Measurements from ENCODE around the gene HS3ST3A1.

The HS3ST3A1 gene

DNA sequence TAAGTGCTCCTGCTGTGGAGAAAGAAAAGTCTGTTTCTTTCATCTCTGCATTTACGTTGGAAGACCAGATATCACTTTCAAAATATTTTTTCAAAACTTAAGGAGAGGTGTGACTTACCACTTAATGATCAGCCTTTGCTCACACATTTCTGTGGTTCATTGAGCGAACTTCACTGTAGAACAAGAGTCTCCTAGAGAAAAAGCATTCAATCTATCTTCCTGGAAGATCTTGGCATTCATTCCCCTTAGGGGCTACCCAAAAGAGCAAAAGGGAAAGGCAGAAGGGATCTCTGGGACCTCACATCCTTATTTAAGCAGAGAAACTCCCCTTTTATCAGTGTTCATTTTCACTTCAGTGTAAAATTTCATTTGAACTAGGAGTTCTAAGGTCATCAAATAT is 61.2 kb downstream of the HS3ST3A1 start:
- H3K4me3 ChIP-seq (ENCODE audit: low read length), result no peak overlapping the region
- H3K27me3 ChIP-seq (ENCODE audit: insufficient read depth, low read length, poor library complexity), result no peaks in the 10 kb centered on the region
- no peak overlapping the region for H2BK120ac ChIP-seq (ENCODE audit: low read depth, low read length)
- no peak overlapping the region for H3K9ac ChIP-seq (ENCODE audit: low read length)
- no peak for DNase-seq
- H2BK5ac ChIP-seq (ENCODE audit: low read length), result no peak overlapping the region
- no peak overlapping the region for H2AK5ac ChIP-seq (ENCODE audit: low read length)
- H2BK15ac ChIP-seq (replicated peaks; ENCODE audit: low read depth), result no peak overlapping the region
- H4K5ac ChIP-seq (ENCODE audit: low read length), result no peak overlapping the region
- no peak overlapping the region for H4K8ac ChIP-seq (ENCODE audit: low read depth, low read length)
- H3K23ac ChIP-seq (ENCODE audit: low read length), result no peak overlapping the region
- no peak overlapping the region for H3K56ac ChIP-seq (ENCODE audit: low read length)
- H3K79me2 ChIP-seq (ENCODE audit: control insufficient read depth, insufficient read depth, low read length), result no peaks in the 10 kb centered on the region
- H3K4me1 ChIP-seq (ENCODE audit: control insufficient read depth, low read depth, low read length), result no peaks in the 10 kb centered on the region
- no peaks in the 10 kb centered on the region for H3K79me1 ChIP-seq (ENCODE audit: low read length)
- H3K4ac ChIP-seq (ENCODE audit: low read depth, low read length), result no peak overlapping the region
- H3K36me3 ChIP-seq (ENCODE audit: control insufficient read depth, insufficient read depth, low read length), result no peaks in the 10 kb centered on the region
- no peak overlapping the region for H3K18ac ChIP-seq (ENCODE audit: low read length)
- no CpG with 5 or more reads among the region's 2 CpGs for WGBS (ENCODE audit: extremely low coverage, insufficient coverage, low lambda C conversion rate)
- H3K27ac ChIP-seq (ENCODE audit: low read depth, low read length), result no peak overlapping the region
- no peak overlapping the region for H3K4me2 ChIP-seq (ENCODE audit: low read length)

GRCh38 chr17:13539421-13539820 is 62.3 kb downstream of the HS3ST3A1 start:
- H3K27me3 ChIP-seq (ENCODE audit: insufficient read depth, low read length, poor library complexity), result no peaks in the 10 kb centered on the region
- H3K27ac ChIP-seq (ENCODE audit: low read depth, low read length), result no peak overlapping the region
- H3K56ac ChIP-seq (ENCODE audit: low read length), result no peak overlapping the region
- H2BK5ac ChIP-seq (ENCODE audit: low read length), result no peak overlapping the region
- H3K4me1 ChIP-seq (ENCODE audit: control insufficient read depth, low read depth, low read length), result no peaks in the 10 kb centered on the region
- H3K79me2 ChIP-seq (ENCODE audit: control insufficient read depth, insufficient read depth, low read length), result no peaks in the 10 kb centered on the region
- H3K4me3 ChIP-seq (ENCODE audit: low read length), result no peak overlapping the region
- no peak overlapping the region for H3K18ac ChIP-seq (ENCODE audit: low read length)
- no peaks in the 10 kb centered on the region for H3K79me1 ChIP-seq (ENCODE audit: low read length)
- H3K36me3 ChIP-seq (ENCODE audit: control insufficient read depth, insufficient read depth, low read length), result no peaks in the 10 kb centered on the region
- H3K4ac ChIP-seq (ENCODE audit: low read depth, low read length), result no peak overlapping the region
- H2BK15ac ChIP-seq (replicated peaks; ENCODE audit: low read depth), result no peak overlapping the region
- H3K23ac ChIP-seq (ENCODE audit: low read length), result no peak overlapping the region
- no peak overlapping the region for H2AK5ac ChIP-seq (ENCODE audit: low read length)
- WGBS (ENCODE audit: extremely low coverage, insufficient coverage, low lambda C conversion rate), result no CpG with 5 or more reads among the region's 5 CpGs
- H4K8ac ChIP-seq (ENCODE audit: low read depth, low read length), result no peak overlapping the region
- H3K9ac ChIP-seq (ENCODE audit: low read length), result no peak overlapping the region
- no peak overlapping the region for H4K5ac ChIP-seq (ENCODE audit: low read length)
- H2BK120ac ChIP-seq (ENCODE audit: low read depth, low read length), result no peak overlapping the region
- H3K4me2 ChIP-seq (ENCODE audit: low read length), result no peak overlapping the region
- no peak for DNase-seq

GRCh38 chr17:13538841-13539411 is 62.8 kb downstream of the HS3ST3A1 start:
- Histone ChIP-seq H3K4me3 (ENCODE audit: low read length) (no peak overlapping the region), H3K56ac (ENCODE audit: low read length) (no peak overlapping the region), H2BK120ac (ENCODE audit: low read depth, low read length) (no peak overlapping the region), H3K27ac (ENCODE audit: low read depth, low read length) (no peak overlapping the region), H3K27me3 (ENCODE audit: insufficient read depth, low read length, poor library complexity) (no peaks in the 10 kb centered on the region), H2BK15ac (replicated peaks; ENCODE audit: low read depth) (no peak overlapping the region), H3K4ac (ENCODE audit: low read depth, low read length) (no peak overlapping the region), H3K79me1 (ENCODE audit: low read length) (no peaks in the 10 kb centered on the region), H2AK5ac (ENCODE audit: low read length) (no peak overlapping the region), H3K36me3 (ENCODE audit: control insufficient read depth, insufficient read depth, low read length) (no peaks in the 10 kb centered on the region), H3K9ac (ENCODE audit: low read length) (no peak overlapping the region), H3K23ac (ENCODE audit: low read length) (no peak overlapping the region), H3K4me2 (ENCODE audit: low read length) (no peak overlapping the region), H4K8ac (ENCODE audit: low read depth, low read length) (no peak overlapping the region), H3K79me2 (ENCODE audit: control insufficient read depth, insufficient read depth, low read length) (no peaks in the 10 kb centered on the region), H2BK5ac (ENCODE audit: low read length) (no peak overlapping the region), H4K5ac (ENCODE audit: low read length) (no peak overlapping the region), H3K18ac (ENCODE audit: low read length) (no peak overlapping the region), H3K4me1 (ENCODE audit: control insufficient read depth, low read depth, low read length) (no peaks in the 10 kb centered on the region)
- WGBS (ENCODE audit: extremely low coverage, insufficient coverage, low lambda C conversion rate), result no CpG with 5 or more reads among the region's 4 CpGs
- no peak for DNase-seq

DNA sequence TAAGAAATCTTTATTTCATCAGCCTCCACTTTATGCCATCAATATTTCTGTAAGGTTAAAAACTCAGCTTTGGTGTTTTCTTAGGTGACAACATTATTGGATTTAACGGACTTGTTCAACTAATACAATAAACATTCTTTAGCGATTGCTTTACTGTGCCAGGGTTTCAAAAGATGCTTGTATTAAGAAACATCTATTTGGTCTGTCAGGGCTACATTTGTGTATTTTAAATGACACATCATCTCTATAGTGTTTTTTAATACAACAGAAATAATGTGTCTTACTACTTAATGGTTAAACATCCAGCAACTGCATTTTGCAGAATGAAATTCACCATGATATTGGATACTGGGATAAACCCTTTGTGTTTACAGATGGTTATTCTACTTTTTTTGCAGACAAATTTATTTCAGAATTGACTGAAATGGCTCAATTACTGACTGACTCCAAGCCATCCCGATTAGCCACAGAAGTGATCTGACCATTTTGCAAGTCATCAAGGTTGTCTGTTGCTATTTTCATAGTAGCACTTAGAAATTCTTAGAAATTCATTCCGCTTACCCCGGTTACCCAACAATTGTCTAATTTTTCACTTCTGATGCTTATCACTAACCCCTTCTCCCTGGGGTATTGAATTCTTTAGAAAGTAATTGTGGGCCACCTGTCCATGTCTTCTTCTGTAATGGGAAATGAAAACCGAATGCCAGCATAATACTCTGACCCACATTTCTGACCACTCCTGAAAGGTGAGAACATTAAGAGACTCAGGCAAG is 63.7 kb downstream of the HS3ST3A1 start:
- H3K79me1 ChIP-seq (ENCODE audit: low read length), result no peaks in the 10 kb centered on the region
- H3K4me2 ChIP-seq (ENCODE audit: low read length), result no peak overlapping the region
- H3K4me3 ChIP-seq (ENCODE audit: low read length), result no peak overlapping the region
- no peak overlapping the region for H2AK5ac ChIP-seq (ENCODE audit: low read length)
- no peak for DNase-seq
- no peak overlapping the region for H3K23ac ChIP-seq (ENCODE audit: low read length)
- no peaks in the 10 kb centered on the region for H3K27me3 ChIP-seq (ENCODE audit: insufficient read depth, low read length, poor library complexity)
- no peak overlapping the region for H3K18ac ChIP-seq (ENCODE audit: low read length)
- no peak overlapping the region for H3K27ac ChIP-seq (ENCODE audit: low read depth, low read length)
- no peak overlapping the region for H3K56ac ChIP-seq (ENCODE audit: low read length)
- no peak overlapping the region for H3K4ac ChIP-seq (ENCODE audit: low read depth, low read length)
- H4K8ac ChIP-seq (ENCODE audit: low read depth, low read length), result no peak overlapping the region
- no peak overlapping the region for H3K9ac ChIP-seq (ENCODE audit: low read length)
- H2BK120ac ChIP-seq (ENCODE audit: low read depth, low read length), result no peak overlapping the region
- no peak overlapping the region for H4K5ac ChIP-seq (ENCODE audit: low read length)
- no peaks in the 10 kb centered on the region for H3K4me1 ChIP-seq (ENCODE audit: control insufficient read depth, low read depth, low read length)
- no peaks in the 10 kb centered on the region for H3K36me3 ChIP-seq (ENCODE audit: control insufficient read depth, insufficient read depth, low read length)
- H2BK5ac ChIP-seq (ENCODE audit: low read length), result no peak overlapping the region
- no peak overlapping the region for H2BK15ac ChIP-seq (replicated peaks; ENCODE audit: low read depth)
- no peaks in the 10 kb centered on the region for H3K79me2 ChIP-seq (ENCODE audit: control insufficient read depth, insufficient read depth, low read length)
- WGBS (ENCODE audit: extremely low coverage, insufficient coverage, low lambda C conversion rate), result no CpG with 5 or more reads among the region's 6 CpGs

DNA sequence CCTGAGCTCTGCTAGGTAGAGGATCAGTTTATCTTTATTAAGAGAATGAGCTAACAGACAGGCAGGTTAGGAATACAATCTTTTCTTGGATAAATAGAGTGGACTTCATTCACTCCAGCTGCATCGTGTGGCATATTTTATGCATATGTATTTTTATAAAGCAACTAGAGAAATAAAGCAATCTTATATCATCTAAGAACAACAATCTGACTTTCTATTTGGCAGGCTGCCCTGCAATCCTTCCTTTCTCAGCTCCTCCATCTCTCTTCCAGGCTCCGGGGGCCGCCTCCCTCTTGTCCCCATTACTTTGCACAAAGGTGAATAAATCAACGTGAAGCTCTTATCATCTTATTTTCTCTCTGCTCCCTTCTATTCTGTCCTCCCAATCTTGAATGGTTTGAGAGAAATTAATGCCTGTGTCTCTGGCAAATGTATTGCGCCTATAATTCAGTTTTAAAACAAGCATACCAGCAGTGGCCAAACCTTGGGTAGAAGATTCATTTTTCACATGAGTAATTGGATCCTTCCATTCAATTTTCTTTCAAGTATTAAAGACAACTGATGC is 64.5 kb downstream of the HS3ST3A1 start:
- Histone ChIP-seq H4K5ac (ENCODE audit: low read length) (no peak overlapping the region), H3K79me1 (ENCODE audit: low read length) (no peaks in the 10 kb centered on the region), H3K4ac (ENCODE audit: low read depth, low read length) (no peak overlapping the region), H3K4me1 (ENCODE audit: control insufficient read depth, low read depth, low read length) (no peaks in the 10 kb centered on the region), H2AK5ac (ENCODE audit: low read length) (no peak overlapping the region), H3K79me2 (ENCODE audit: control insufficient read depth, insufficient read depth, low read length) (no peaks in the 10 kb centered on the region), H3K4me3 (ENCODE audit: low read length) (no peak overlapping the region), H3K27me3 (ENCODE audit: insufficient read depth, low read length, poor library complexity) (no peaks in the 10 kb centered on the region), H2BK5ac (ENCODE audit: low read length) (no peak overlapping the region), H3K56ac (ENCODE audit: low read length) (no peak overlapping the region), H3K27ac (ENCODE audit: low read depth, low read length) (no peak overlapping the region), H3K36me3 (ENCODE audit: control insufficient read depth, insufficient read depth, low read length) (no peaks in the 10 kb centered on the region), H3K4me2 (ENCODE audit: low read length) (no peak overlapping the region), H2BK15ac (replicated peaks; ENCODE audit: low read depth) (no peak overlapping the region), H3K18ac (ENCODE audit: low read length) (no peak overlapping the region), H2BK120ac (ENCODE audit: low read depth, low read length) (no peak overlapping the region), H3K9ac (ENCODE audit: low read length) (no peak overlapping the region), H4K8ac (ENCODE audit: low read depth, low read length) (no peak overlapping the region), H3K23ac (ENCODE audit: low read length) (no peak overlapping the region)
- WGBS (ENCODE audit: extremely low coverage, insufficient coverage, low lambda C conversion rate), result no CpG with 5 or more reads among the region's 5 CpGs
- DNase-seq, result no peak

Data from mesendoderm (in vitro differentiated cells).